K562 (cell line): Measurements from ENCODE around the gene METTL25. TPM values are rescaled to one million over a fixed set of nuclear protein-coding genes. Genes with fewer than 3 reads are reported as not detected.

Source experiments
- ATAC-seq: fragments of 200-7000 bp; cut with Tn5 transposase; 3 replicates; pipeline ENCODE4 v1.9.1; 2020; ENCODE audit warnings: moderate library complexity
- BruUV-seq: library from RNA; stranded (reverse); fragments of 400-500 nt; replicated peaks from 2 replicates; lab custom pipeline; 2021; lab: Mats Ljungman, UMichigan
- CTCF ChIA-PET: fragments of 300-600 bp; formaldehyde crosslinking; extraction: SDS; loops from one replicate; lab custom pipeline; 2021; ENCODE audit warnings: low intra/inter-chr PET ratio; lab: Yijun Ruan, JAX
- POLR2A ChIA-PET: fragments of 300-600, 350-650 bp; sonication (Branson Sonifier 250); formaldehyde crosslinking; extraction: SDS; loops from one replicate; lab custom pipeline; 2021; ENCODE audit warnings: antibody characterized with exemption, inconsistent platforms; lab: Yijun Ruan, JAX
- DNase-seq, 4 experiments: peaks; one replicate each; pipeline versions ENCODE4 v3.0.0 to v3.0.0-alpha.2; 2011 to 2018; ENCODE audit warnings: low spot score in 3 of 4, mixed read lengths in 3 of 4; ENCODE audit errors: extremely low read depth in 1 of 4
- FAIRE-seq: peaks from 2 replicates; lab custom pipeline; 2011; peaks lifted over from hg19 to GRCh38; lab: Jason Lieb, UNC
- H2AFZ ChIP-seq: 2 replicates; pipeline ENCODE4 v1.6.0; 2011; ENCODE audit warnings: low read depth, low read length, control low read depth, inconsistent platforms
- H3K27ac ChIP-seq: fragments of 200-600 bp; 3 replicates; pipeline ENCODE4 v1.8.0; 2011; ENCODE audit warnings: low read depth, mild to moderate bottlenecking, control low read depth, inconsistent platforms, low read length, moderate library complexity, mixed read lengths; ENCODE audit errors: extremely low read depth
- H3K27me3 ChIP-seq, 2 experiments: fragments of 300-600 bp in 1 of 2; 2 replicates in 1 of 2; 3 replicates in 1 of 2; pipeline versions ENCODE4 v1.6.0 to v1.8.0; 2011; ENCODE audit warnings: inconsistent platforms in 2 of 2, low read length in 2 of 2, mild to moderate bottlenecking in 1 of 2, mixed read lengths in 1 of 2, moderate library complexity in 1 of 2; ENCODE audit not compliant: control insufficient read depth in 2 of 2, insufficient read depth in 2 of 2
- H3K36me3 ChIP-seq: fragments of 300-600 bp; 3 replicates; pipeline ENCODE4 v1.8.0; 2011; ENCODE audit warnings: mild to moderate bottlenecking, low read length, inconsistent platforms; ENCODE audit not compliant: control insufficient read depth, insufficient read depth
- H3K4me1 ChIP-seq, 2 experiments: fragments of 200-600 bp in 1 of 2; replicated peaks in 1 of 2; 2 replicates in 1 of 2; 3 replicates in 1 of 2; pipeline versions ENCODE4 v1.5.1 to v1.8.0; 2011; ENCODE audit warnings: inconsistent platforms in 2 of 2, low read length in 2 of 2, mild to moderate bottlenecking in 1 of 2, mixed read lengths in 1 of 2, moderate library complexity in 1 of 2; ENCODE audit not compliant: control insufficient read depth in 2 of 2, insufficient read depth in 2 of 2
- H3K4me2 ChIP-seq: 2 replicates; pipeline ENCODE4 v1.6.1; 2011; ENCODE audit warnings: low read length, control low read depth, inconsistent platforms, mixed read lengths; ENCODE audit not compliant: insufficient read depth
- H3K4me3 ChIP-seq: fragments of 200-600 bp; sonication (generic), shearing (Covaris generic); 2 replicates; pipeline ENCODE4 v1.5.1; 2016; ENCODE audit warnings: control low read depth, inconsistent platforms
- H3K79me2 ChIP-seq: fragments of 200-600 bp; 3 replicates; pipeline ENCODE4 v1.8.0; 2011; ENCODE audit warnings: low read length, inconsistent platforms; ENCODE audit not compliant: control insufficient read depth, insufficient read depth
- H3K9ac ChIP-seq, 2 experiments: 2 replicates each; pipeline versions ENCODE4 v1.6.0 to v1.6.1; 2011; ENCODE audit warnings: low read depth in 2 of 2, low read length in 2 of 2, control low read depth in 1 of 2, inconsistent platforms in 1 of 2, mild to moderate bottlenecking in 1 of 2, mixed read lengths in 1 of 2; ENCODE audit not compliant: insufficient read depth in 1 of 2
- H3K9me1 ChIP-seq: one replicate; pipeline ENCODE4 v1.6.0; 2011; ENCODE audit warnings: inconsistent platforms, mild to moderate bottlenecking, low read length, moderate library complexity; ENCODE audit not compliant: control insufficient read depth, insufficient read depth
- H3K9me3 ChIP-seq: replicated peaks from 2 replicates; pipeline ENCODE4 v1.5.1; 2011; ENCODE audit warnings: low read depth, low read length, inconsistent platforms; ENCODE audit not compliant: control insufficient read depth, insufficient read depth
- H4K20me1 ChIP-seq: replicated peaks from 2 replicates; pipeline ENCODE4 v1.6.1; 2011; ENCODE audit warnings: low read length, inconsistent platforms, mixed read lengths; ENCODE audit not compliant: control insufficient read depth, insufficient read depth
- ARID1B ChIP-seq: fragments of 450-650 bp; IDR thresholded peaks from 2 replicates; pipeline ENCODE4 v1.6.1; 2016; ENCODE audit warnings: antibody characterized with exemption, mild to moderate bottlenecking, inconsistent platforms
- CBX2 ChIP-seq: fragments of 200-600 bp; sonication (generic); IDR thresholded peaks from one replicate; pipeline ENCODE4 v1.6.1; 2012; ENCODE audit warnings: mild to moderate bottlenecking, low read length, inconsistent platforms; ENCODE audit not compliant: insufficient read depth, poor library complexity, severe bottlenecking
- EHMT2 ChIP-seq: fragments of 450-650 bp; IDR thresholded peaks from 2 replicates; pipeline ENCODE4 v1.6.1; 2018; ENCODE audit warnings: antibody characterized with exemption
- FOXP1 ChIP-seq: sonication (generic); formaldehyde crosslinking; IDR thresholded peaks from 2 replicates; pipeline ENCODE4 v1.8.0; 2022; ENCODE audit warnings: mild to moderate bottlenecking, missing genetic modification reagents
- HIVEP1 ChIP-seq: fragments of 250-450 bp; sonication (Bioruptor Pico); IDR thresholded peaks from 2 replicates; pipeline ENCODE4 v1.4.0; 2020; ENCODE audit warnings: mild to moderate bottlenecking
- KAT8 ChIP-seq: fragments of 450-650 bp; IDR thresholded peaks from 2 replicates; pipeline ENCODE4 v1.6.1; 2016; ENCODE audit warnings: low read depth, mild to moderate bottlenecking
- MXI1 ChIP-seq: IDR thresholded peaks from 2 replicates; pipeline ENCODE4 v1.6.1; 2011; ENCODE audit warnings: low read depth, mild to moderate bottlenecking, improper control_type of control experiment, low read length
- NFE2 ChIP-seq: IDR thresholded peaks from 2 replicates; pipeline ENCODE4 v1.6.1; 2014; ENCODE audit warnings: antibody characterized with exemption, low read depth
- RUNX1 ChIP-seq: sonication (generic); IDR thresholded peaks from 2 replicates; pipeline ENCODE4 v1.6.1; 2016; ENCODE audit warnings: antibody characterized with exemption, low read depth
- ZFP36 ChIP-seq: fragments of 150-350 bp; IDR thresholded peaks from 2 replicates; pipeline ENCODE4 v1.6.1; 2018; ENCODE audit warnings: low read length, low read depth; ENCODE audit not compliant: partially characterized antibody
- ZNF134 ChIP-seq: fragments of 250-450 bp; sonication (Bioruptor Pico); conservative IDR thresholded peaks from 2 replicates; pipeline ENCODE4 v1.4.0; 2020
- WGBS: fragments of 100-300 bp; shearing (Covaris generic); methylation state at CpG from one replicate; pipeline ENCODE4 v1.1.6; 2016; ENCODE audit warnings: low coverage, mixed read lengths; ENCODE audit not compliant: insufficient coverage; ENCODE audit errors: missing lambda C conversion rate; 5-methylcytosine and 5-hydroxymethylcytosine counted together
- in situ Hi-C: fragments of 300-500 bp; cut with MboI; formaldehyde crosslinking; loops from 4 replicates; pipeline ENCODE4 v1.15.0; 2018; ENCODE audit warnings: inconsistent platforms, mixed read lengths
- intact Hi-C: fragments of 100-400 bp; cut with micrococcal nuclease; formaldehyde crosslinking; loops from 2 replicates; pipeline ENCODE4 v1.14.2; 2022
- polyA plus RNA-seq, 8 experiments: library from polyadenylated mRNA; depleted of rRNA in 4 of 8; stranded (reverse) in 5 of 8; unstranded in 3 of 8; fragments of >200 nt; fragmentation: Nextera tagmentation in 2 of 8; fragmentation: Illumina TruSeq in 1 of 8; extraction: Ambion mirVana in 2 of 8; extraction: Trizol in 1 of 8; gene quantifications; 2 replicates each; pipeline versions ENCODE4 v1.2.1 to v1.2.3, GENCODE V29; 2011 to 2014; ENCODE audit warnings: inconsistent platforms in 1 of 8, missing spikeins in 1 of 8
- total RNA-seq, 7 experiments: library from RNA; depleted of rRNA in 6 of 7; stranded (reverse); fragments of >200 nt in 6 of 7; fragmentation: Illumina TruSeq in 2 of 7; extraction: Trizol in 2 of 7; gene quantifications; 2 replicates each; pipeline versions ENCODE4 v1.2.1 to v1.2.3, GENCODE V29; 2011 to 2021; ENCODE audit warnings: low replicate concordance in 1 of 7
- TF ChIP-seq, protein P1 (sequence below): sonication (generic); formaldehyde crosslinking; IDR thresholded peaks from 2 replicates; pipeline ENCODE4 v1.8.1; 2023; ENCODE audit warnings: mild to moderate bottlenecking, missing genetic modification reagents

Gene METTL25
- total and polyA plus RNA-seq, 9 of the 15 experiments (the other 6 are each of a cell fraction or from before 2014, with no cell fraction given), result 0.50 to 2.4 (median 1.9) TPM

DNA sequence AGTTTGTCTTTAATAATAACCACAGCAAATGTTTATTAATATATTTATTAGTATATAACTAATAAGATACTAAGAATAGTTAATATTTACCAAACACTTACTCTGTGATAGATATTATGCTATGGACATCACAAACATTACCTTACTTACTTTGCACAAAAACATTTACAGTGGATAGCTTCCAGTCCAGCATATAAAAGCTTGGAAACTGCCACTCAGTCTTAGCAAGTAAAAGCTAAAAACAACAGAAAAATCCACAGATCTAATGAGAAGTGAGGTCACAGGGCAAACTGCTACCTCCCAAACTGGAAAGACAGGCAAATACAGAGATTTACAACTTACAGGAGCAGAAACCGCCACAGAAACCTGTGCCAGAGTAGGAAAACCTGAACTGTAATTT lies 99.8 kb downstream of the METTL25 start:
- in situ Hi-C loops (no loop called here), intact Hi-C loops (no loop called here)
- Histone ChIP-seq H2AFZ (no peak overlapping the region), H3K9me3 (no peaks in the 10 kb centered on the region), H3K4me2 (no peak overlapping the region), H3K27ac (no peak overlapping the region), H3K9ac (no peak overlapping the region), H4K20me1 (no peaks in the 10 kb centered on the region), H3K79me2 (no peaks in the 10 kb centered on the region), H3K27me3 (no peaks in the 10 kb centered on the region), H3K4me3 (no peak overlapping the region), H3K4me1 (no peaks in the 10 kb centered on the region), H3K9me1 (no peaks in the 10 kb centered on the region), H3K36me3 (no peaks in the 10 kb centered on the region)
- WGBS, result 0% methylated on average over 1 of the region's 1 CpG
- DNase-seq, result no peak
- TF ChIP-seq FOXP1 (no peak), ZNF134 (CRISPR knock-in tag) (no peak), MXI1 (no peak), HIVEP1 (CRISPR knock-in tag) (no peak), RUNX1 (no peak), CBX2 (no peak), NFE2 (no peak), ZFP36 (no peak), ARID1B (no peak), EHMT2 (no peak), KAT8 (no peak)
- TF ChIP-seq, protein P1, sequence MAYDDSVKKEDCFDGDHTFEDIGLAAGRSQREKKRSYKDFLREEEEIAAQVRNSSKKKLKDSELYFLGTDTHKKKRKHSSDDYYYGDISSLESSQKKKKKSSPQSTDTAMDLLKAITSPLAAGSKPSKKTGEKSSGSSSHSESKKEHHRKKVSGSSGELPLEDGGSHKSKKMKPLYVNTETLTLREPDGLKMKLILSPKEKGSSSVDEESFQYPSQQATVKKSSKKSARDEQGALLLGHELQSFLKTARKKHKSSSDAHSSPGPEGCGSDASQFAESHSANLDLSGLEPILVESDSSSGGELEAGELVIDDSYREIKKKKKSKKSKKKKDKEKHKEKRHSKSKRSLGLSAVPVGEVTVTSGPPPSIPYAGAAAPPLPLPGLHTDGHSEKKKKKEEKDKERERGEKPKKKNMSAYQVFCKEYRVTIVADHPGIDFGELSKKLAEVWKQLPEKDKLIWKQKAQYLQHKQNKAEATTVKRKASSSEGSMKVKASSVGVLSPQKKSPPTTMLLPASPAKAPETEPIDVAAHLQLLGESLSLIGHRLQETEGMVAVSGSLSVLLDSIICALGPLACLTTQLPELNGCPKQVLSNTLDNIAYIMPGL, result no peak
- ATAC-seq, result no peak
- ChIA-PET POLR2A (no interaction called here), CTCF (no interaction called here)
- BruUV-seq, result no TSS peak
- no peak for FAIRE-seq
